Fibroblast of villous mesenchyme (primary cell): Measurements from ENCODE around the gene PTPRQ. TPM values are rescaled to one million over a fixed set of nuclear protein-coding genes. Genes with fewer than 3 reads are reported as not detected.

Experiments
- DNase-seq: peaks from one replicate; pipeline ENCODE4 v3.0.0-alpha.2; 2010; ENCODE audit warnings: low read depth
- H3K4me3 ChIP-seq: 2 replicates; pipeline ENCODE4 v1.5.1; 2011; ENCODE audit warnings: low read depth, mild to moderate bottlenecking, low read length
- total RNA-seq: library from RNA; depleted of rRNA; stranded (reverse); fragments of >200 nt; gene quantifications from 2 replicates; pipeline ENCODE4 v1.2.3, GENCODE V29; 2012
- TF ChIP-seq, protein P1 (sequence below): IDR thresholded peaks from 2 replicates; pipeline ENCODE4 v1.5.1; 2012; ENCODE audit warnings: low read depth, mild to moderate bottlenecking, low read length; ENCODE audit not compliant: insufficient read depth

The PTPRQ gene
- total RNA-seq, 1 donor: 5.6 TPM

GRCh38 chr12:80491166-80491565, 47.1 kb downstream of the PTPRQ start:
- H3K4me3 ChIP-seq: no peak overlapping the region
- DNase-seq: no peak
- TF ChIP-seq, protein P1, sequence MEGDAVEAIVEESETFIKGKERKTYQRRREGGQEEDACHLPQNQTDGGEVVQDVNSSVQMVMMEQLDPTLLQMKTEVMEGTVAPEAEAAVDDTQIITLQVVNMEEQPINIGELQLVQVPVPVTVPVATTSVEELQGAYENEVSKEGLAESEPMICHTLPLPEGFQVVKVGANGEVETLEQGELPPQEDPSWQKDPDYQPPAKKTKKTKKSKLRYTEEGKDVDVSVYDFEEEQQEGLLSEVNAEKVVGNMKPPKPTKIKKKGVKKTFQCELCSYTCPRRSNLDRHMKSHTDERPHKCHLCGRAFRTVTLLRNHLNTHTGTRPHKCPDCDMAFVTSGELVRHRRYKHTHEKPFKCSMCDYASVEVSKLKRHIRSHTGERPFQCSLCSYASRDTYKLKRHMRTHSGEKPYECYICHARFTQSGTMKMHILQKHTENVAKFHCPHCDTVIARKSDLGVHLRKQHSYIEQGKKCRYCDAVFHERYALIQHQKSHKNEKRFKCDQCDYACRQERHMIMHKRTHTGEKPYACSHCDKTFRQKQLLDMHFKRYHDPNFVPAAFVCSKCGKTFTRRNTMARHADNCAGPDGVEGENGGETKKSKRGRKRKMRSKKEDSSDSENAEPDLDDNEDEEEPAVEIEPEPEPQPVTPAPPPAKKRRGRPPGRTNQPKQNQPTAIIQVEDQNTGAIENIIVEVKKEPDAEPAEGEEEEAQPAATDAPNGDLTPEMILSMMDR: no peak

- TF ChIP-seq, protein P1: no peak
- no peak for DNase-seq
- no peak overlapping the region for H3K4me3 ChIP-seq
Observed at GRCh38 chr12:80493466-80493865, 49.4 kb downstream of the PTPRQ start.

GRCh38 chr12:80494836-80495235, 50.8 kb downstream of the PTPRQ start:
- TF ChIP-seq, protein P1: no peak
- H3K4me3 ChIP-seq: no peak overlapping the region
- no peak for DNase-seq

DNA sequence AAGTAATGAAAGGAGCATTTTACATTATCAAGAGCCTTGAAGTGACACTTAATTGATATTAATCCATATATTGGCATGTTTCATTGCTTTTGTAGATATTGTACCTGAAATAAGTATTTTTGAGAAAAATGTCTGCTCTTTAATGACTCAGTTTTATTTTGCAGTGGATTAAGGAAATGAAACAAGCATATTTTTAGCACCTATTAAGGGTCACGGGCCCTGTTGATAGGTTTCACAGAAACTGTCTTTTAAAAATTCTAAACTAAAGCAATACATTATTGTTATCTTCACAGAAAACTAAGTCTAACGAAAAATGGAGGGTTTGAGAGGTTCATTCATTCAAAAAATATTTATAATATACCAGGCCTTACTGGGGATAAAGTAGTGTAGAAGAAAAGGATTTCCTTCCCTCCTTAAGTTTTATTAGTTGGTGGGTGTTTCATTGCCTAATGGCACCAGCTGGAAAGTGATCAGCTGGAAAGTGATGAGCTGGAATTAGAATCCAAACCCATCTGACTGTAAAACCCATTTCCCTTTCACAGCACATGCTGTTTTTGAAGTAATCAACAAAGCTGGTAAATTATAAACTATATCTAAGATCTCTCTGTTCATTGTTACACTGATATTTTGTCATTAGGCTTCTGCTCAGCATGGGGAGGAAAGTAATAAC, 54.2 kb downstream of the PTPRQ start:
- H3K4me3 ChIP-seq: no peak overlapping the region
- DNase-seq: no peak
- TF ChIP-seq, protein P1: no peak

DNA sequence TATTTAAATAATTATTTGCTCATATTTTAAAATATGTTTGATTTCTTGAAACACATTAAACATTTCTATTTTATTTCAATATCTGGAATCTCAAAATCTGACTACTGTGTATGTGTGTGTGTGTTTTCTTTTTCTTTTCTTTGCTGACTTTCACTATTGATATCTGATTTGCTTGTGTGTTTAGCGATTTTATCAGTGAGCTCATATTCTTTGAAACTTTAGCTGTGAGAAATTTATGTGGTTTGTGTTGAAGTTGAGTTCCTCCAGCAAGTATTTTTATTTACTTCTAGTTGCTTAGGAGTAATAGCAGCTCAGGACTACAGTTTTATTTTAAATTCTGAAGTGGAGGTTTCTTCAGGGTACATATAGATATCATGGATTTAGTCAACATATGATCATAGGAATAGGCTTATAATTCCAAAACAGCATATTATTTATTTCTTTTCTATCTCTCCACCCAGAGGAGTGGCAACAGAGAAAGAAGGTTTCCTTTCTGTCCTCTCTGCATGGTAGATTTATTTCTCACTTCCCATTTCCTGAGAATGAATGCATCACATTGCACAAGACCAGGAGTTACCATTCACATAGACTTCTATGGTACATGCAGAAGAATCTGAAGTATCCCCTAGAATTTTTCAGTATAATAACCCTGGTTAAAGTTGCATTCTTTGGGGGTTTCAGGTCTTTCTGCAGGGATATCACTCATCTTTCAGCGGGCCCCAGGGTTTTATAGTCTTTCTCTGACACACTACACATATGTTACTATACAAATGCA, 60.5 kb downstream of the PTPRQ start:
- peak; percentile 11 for DNase-seq
- no peak overlapping the region for H3K4me3 ChIP-seq
- TF ChIP-seq, protein P1: no peak

GRCh38 chr12:80509781-80510556, 65.9 kb downstream of the PTPRQ start:
- DNase-seq: peak; percentile 81
- TF ChIP-seq, protein P1: no peak
- no peak overlapping the region for H3K4me3 ChIP-seq
